ENCODE results near the gene MEI1. TPM values are rescaled to one million over a fixed set of nuclear protein-coding genes. Genes with fewer than 3 reads are reported as not detected.

Gene MEI1
- total RNA-seq, 2 donors from 2014 or later = not detected

DNA sequence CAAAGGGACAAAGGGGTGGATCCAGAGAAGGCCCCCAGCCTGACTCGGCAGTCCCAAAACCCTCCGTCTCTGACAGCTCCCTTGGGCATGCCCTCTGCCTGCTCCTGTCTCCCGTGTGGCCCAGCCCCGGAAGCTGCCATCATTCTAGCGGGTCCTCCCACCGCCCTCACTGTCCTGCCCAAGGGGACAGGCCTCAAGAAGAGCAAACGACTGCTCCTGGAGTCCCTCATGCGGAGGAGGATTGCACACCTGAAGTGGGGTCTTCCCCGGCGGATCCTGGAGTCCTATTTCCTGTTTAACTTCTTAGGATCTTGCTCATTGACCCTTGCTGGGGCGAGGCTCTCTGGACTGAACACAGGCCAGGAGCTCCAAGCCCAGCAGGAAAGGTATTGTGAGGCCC, 2.6 kb upstream of the MEI1 start:
- Histone ChIP-seq H3K27ac (peak overlapping the region in 2 of 4 donors; percentile 44 to 48), H3K36me3 (replicated peaks in 1 of 2; ENCODE audit: insufficient read depth in 1 of 2, low read depth in 2 of 2) (no peaks in the 10 kb centered on the region), H3K4me3 (no peak overlapping the region), H3K4me1 (peaks cover 16% of the 10 kb centered on the region), H3K27me3 (no peaks in the 10 kb centered on the region), H3K9me3 (no peaks in the 10 kb centered on the region)
- WGBS, 2 donors = 61 to 73% methylated on average over 7 to 11 of the region's 11 CpGs
- intact Hi-C loops (cut with DNase I) = no loop called here
- TF ChIP-seq POLR2A (IDR thresholded peaks at IDR 0.05) = no peak
- TF ChIP-seq, protein P1, sequence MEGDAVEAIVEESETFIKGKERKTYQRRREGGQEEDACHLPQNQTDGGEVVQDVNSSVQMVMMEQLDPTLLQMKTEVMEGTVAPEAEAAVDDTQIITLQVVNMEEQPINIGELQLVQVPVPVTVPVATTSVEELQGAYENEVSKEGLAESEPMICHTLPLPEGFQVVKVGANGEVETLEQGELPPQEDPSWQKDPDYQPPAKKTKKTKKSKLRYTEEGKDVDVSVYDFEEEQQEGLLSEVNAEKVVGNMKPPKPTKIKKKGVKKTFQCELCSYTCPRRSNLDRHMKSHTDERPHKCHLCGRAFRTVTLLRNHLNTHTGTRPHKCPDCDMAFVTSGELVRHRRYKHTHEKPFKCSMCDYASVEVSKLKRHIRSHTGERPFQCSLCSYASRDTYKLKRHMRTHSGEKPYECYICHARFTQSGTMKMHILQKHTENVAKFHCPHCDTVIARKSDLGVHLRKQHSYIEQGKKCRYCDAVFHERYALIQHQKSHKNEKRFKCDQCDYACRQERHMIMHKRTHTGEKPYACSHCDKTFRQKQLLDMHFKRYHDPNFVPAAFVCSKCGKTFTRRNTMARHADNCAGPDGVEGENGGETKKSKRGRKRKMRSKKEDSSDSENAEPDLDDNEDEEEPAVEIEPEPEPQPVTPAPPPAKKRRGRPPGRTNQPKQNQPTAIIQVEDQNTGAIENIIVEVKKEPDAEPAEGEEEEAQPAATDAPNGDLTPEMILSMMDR (IDR thresholded peaks at IDR 0.05) = no peak
- no peak for DNase-seq
- no peak for ATAC-seq

DNA sequence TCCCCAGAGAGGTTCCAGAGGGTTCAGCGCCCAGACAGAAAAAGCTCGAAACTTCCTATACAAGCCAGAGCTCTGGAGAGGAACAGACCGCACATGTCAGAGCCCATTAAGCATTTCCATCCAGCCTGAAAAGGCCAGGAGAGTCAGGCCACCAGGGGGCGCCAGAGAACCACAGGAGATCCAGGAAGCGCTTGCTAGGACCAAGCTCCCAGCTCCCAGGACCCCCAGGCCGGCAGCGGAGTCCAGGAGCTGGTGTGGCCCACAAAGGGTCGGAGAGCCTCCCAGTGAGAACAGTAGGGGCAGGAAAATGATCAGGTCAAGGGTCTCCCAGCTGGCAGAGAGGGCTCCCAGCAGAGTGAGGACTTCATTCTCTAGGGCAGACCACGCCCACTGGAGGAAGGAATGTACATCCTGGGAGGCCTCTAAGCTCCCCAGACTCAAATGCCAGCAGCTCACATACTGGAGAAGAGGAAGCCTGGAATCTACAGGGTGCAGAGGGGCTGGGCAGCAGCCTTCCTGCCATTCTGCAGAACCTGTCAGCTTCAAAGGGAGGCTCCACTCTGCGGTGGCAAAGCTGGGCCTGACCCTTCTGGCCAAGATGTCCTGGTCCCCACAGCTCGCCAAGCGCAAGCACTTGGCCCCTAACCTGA, 2.1 kb upstream of the MEI1 start:
- no peak overlapping the region for H3K4me3 ChIP-seq
- no peaks in the 10 kb centered on the region for H3K27me3 ChIP-seq
- intact Hi-C loops (cut with DNase I) = no loop called here
- ATAC-seq = peak; percentile 80
- peaks cover 16% of the 10 kb centered on the region for H3K4me1 ChIP-seq
- DNase-seq = peak; percentile 91 to 96 (median 92)
- TF ChIP-seq, protein P1 (IDR thresholded peaks at IDR 0.05) = peak; percentile 89 to 99 (median 95)
- no peak for TF ChIP-seq POLR2A (IDR thresholded peaks at IDR 0.05)
- no peaks in the 10 kb centered on the region for H3K9me3 ChIP-seq
- 26% methylated on average over 12 of the region's 12 CpGs; no CpG with 5 or more reads in 1 of the 2 donors for WGBS, 2 donors
- H3K36me3 ChIP-seq (replicated peaks in 1 of 2; ENCODE audit: insufficient read depth in 1 of 2, low read depth in 2 of 2) = no peaks in the 10 kb centered on the region
- H3K27ac ChIP-seq = peak overlapping the region in 2 of 4 donors; percentile 44 to 48

DNA sequence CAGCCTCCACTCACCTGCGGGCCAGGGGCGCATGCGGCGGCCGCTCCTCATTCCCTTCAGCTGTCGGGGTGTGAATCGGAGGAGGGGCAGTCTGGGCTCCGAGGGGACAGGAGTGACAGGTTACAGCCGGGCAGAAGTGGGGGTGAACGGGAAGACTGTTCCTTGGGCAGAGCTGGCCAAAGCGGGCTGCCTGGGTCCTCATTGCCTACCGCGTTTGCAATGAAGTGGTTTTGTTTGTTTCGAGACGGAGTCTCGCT, 733 bp downstream of the MEI1 start:
- ATAC-seq (no peak), DNase-seq (no peak)
- H3K36me3 ChIP-seq (replicated peaks in 1 of 2; ENCODE audit: insufficient read depth in 1 of 2, low read depth in 2 of 2) = no peaks in the 10 kb centered on the region
- no peak overlapping the region for H3K27ac ChIP-seq
- no peak for TF ChIP-seq POLR2A (IDR thresholded peaks at IDR 0.05)
- TF ChIP-seq, protein P1 (IDR thresholded peaks at IDR 0.05) = no peak
- H3K9me3 ChIP-seq = no peaks in the 10 kb centered on the region
- intact Hi-C loops (cut with DNase I) = loop anchor here (10.0 kb wide), 1 partner anchor 245 kb away; the partner anchor contains the start of gene CENPM
- H3K27me3 ChIP-seq = no peaks in the 10 kb centered on the region
- WGBS, 2 donors = 93 to 94% methylated on average over 16 of the region's 16 CpGs
- no peak overlapping the region for H3K4me3 ChIP-seq
- H3K4me1 ChIP-seq = peaks cover 16% of the 10 kb centered on the region

DNA sequence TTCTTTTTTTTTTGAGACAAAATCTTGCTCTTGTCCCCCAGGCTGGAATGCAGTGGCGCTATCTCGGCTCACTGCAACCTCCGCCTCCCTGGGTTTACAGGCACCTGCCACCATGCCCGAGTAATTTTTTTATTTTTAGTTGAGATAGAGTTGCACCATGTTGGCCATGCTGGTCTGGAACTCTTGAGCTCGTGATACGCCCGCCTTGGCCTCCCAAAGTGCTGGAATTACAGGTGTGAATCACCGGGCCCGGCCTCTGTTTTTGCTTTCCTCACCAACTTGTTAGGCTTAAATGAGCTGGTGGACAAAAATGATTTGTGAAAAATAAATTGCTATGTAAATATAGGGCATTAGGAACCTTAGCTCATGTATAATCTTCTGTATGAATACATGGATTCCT, 3.5 kb downstream of the MEI1 start:
- Histone ChIP-seq H3K9me3 (no peaks in the 10 kb centered on the region), H3K27me3 (no peaks in the 10 kb centered on the region), H3K4me3 (no peak overlapping the region), H3K4me1 (peaks cover 8% of the 10 kb centered on the region), H3K36me3 (replicated peaks in 1 of 2; ENCODE audit: insufficient read depth in 1 of 2, low read depth in 2 of 2) (no peaks in the 10 kb centered on the region), H3K27ac (no peak overlapping the region)
- ATAC-seq = no peak
- 88% methylated on average over 9 of the region's 9 CpGs for WGBS, 2 donors
- no peak for DNase-seq
- intact Hi-C loops (cut with DNase I) = loop anchor here (10.0 kb wide), 1 partner anchor 242 kb away; the partner anchor contains the start of gene CENPM
- no peak for TF ChIP-seq POLR2A (IDR thresholded peaks at IDR 0.05)
- TF ChIP-seq, protein P1 (IDR thresholded peaks at IDR 0.05) = no peak

DNA sequence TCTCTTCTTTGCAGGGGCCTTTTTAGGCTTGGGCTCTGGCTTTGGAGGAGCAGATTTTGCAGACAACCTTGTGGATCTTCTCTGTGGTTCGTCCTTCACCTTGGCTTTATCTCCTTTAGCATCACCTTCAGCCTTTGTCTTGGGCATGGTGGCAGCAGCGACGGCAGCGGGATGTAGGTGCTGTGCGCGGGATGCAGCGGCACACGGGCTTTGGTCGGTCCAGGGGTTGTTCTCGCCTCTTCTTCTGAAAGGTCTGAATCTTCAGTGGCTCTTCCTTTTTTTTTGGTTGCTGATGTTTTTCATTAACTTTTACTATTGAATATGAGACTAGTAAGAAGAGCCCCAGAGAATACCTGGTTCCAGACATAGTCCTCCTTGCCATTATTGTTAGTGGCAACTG, 10.0 kb downstream of the MEI1 start:
- Histone ChIP-seq H3K36me3 (replicated peaks in 1 of 2; ENCODE audit: insufficient read depth in 1 of 2, low read depth in 2 of 2) (no peaks in the 10 kb centered on the region), H3K9me3 (no peaks in the 10 kb centered on the region), H3K27ac (no peak overlapping the region), H3K27me3 (no peaks in the 10 kb centered on the region), H3K4me1 (no peaks in the 10 kb centered on the region), H3K4me3 (no peak overlapping the region)
- no peak for DNase-seq
- no peak for ATAC-seq
- intact Hi-C loops (cut with DNase I) = loop anchor here (10.0 kb wide), 1 partner anchor 235 kb away; the partner anchor contains the start of gene CENPM
- TF ChIP-seq, protein P1 (IDR thresholded peaks at IDR 0.05) = no peak
- TF ChIP-seq POLR2A (IDR thresholded peaks at IDR 0.05) = no peak
- WGBS, 2 donors = 82 to 83% methylated on average over 10 of the region's 10 CpGs
